A673 (cell line): ENCODE results near the gene SLC20A1.

Experiments
- EZH2 ChIP-seq: fragments of 200-600 bp; sonication (generic); IDR thresholded peaks from 2 replicates; pipeline ENCODE4 v1.6.1; 2017; ENCODE audit warnings: borderline replicate concordance, low read depth, mild to moderate bottlenecking, mixed read lengths, antibody characterized with exemption, low read length; ENCODE audit not compliant: poor library complexity, severe bottlenecking
- TF ChIP-seq, protein P1 (sequence below): fragments of 300-800, 200-600 bp; sonication (generic); conservative IDR thresholded peaks from 2 replicates; pipeline ENCODE4 v1.5.1; 2017; ENCODE audit warnings: low read depth, mild to moderate bottlenecking, antibody characterized with exemption, low read length, moderate library complexity, mixed read lengths

DNA sequence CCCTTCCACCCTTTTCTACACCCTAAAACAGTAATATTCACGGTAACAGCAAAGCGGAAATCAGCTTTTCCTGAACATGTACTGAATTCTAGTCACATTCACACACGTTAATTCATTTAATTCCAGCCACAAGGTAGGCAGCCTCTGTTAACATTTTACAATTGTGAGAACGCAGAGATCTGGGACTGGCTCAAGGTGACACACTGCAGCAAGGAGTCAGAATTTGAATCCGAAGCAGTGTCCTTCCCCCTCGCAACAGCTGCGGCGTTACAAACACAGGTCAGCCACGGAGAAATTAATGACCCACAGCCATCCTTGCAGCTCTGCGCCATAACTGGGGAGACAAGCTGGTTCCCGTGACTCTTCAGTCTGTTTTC, 818 bp upstream of the SLC20A1 start:
- no peak for TF ChIP-seq EZH2
- TF ChIP-seq, protein P1, sequence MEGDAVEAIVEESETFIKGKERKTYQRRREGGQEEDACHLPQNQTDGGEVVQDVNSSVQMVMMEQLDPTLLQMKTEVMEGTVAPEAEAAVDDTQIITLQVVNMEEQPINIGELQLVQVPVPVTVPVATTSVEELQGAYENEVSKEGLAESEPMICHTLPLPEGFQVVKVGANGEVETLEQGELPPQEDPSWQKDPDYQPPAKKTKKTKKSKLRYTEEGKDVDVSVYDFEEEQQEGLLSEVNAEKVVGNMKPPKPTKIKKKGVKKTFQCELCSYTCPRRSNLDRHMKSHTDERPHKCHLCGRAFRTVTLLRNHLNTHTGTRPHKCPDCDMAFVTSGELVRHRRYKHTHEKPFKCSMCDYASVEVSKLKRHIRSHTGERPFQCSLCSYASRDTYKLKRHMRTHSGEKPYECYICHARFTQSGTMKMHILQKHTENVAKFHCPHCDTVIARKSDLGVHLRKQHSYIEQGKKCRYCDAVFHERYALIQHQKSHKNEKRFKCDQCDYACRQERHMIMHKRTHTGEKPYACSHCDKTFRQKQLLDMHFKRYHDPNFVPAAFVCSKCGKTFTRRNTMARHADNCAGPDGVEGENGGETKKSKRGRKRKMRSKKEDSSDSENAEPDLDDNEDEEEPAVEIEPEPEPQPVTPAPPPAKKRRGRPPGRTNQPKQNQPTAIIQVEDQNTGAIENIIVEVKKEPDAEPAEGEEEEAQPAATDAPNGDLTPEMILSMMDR, result no peak
